Left renal pelvis (tissue), 4 donors: Measurements from ENCODE around the gene TMEM245. TPM values are rescaled to one million over a fixed set of nuclear protein-coding genes. Genes with fewer than 3 reads are reported as not detected.

Experiments used
- DNase-seq, 4 donors: peaks; one replicate each; pipeline ENCODE4 v3.0.0-alpha.2; 2013; ENCODE audit warnings: low read depth in 4 of 4, low spot score in 3 of 4
- polyA plus RNA-seq, 4 donors: library from polyadenylated mRNA; unstranded; fragments of 120-200 nt; gene quantifications; one replicate each; pipeline ENCODE4 v1.2.1, GENCODE V29; 2013; ENCODE audit not compliant: insufficient read length in 4 of 4

Gene TMEM245
- polyA plus RNA-seq: 10 to 100 TPM; 32.7 to 75.0 (median 65.4) TPM

GRCh38 chr9:109119439-109120203, at the start of gene TMEM245:
Gene TMEM245 (minus strand): TSS chr9:109119947. CDS start chr9:109119913, 34 bp downstream.
- DNase-seq: peak; percentile 92 to 98 (median 96)

- DNase-seq: no peak
These were observed 48.4 kb upstream of the TMEM245 start for GRCh38 chr9:109168170-109168569.

- no peak for DNase-seq
These were observed 48.0 kb upstream of the TMEM245 start for GRCh38 chr9:109167716-109168115.

DNA sequence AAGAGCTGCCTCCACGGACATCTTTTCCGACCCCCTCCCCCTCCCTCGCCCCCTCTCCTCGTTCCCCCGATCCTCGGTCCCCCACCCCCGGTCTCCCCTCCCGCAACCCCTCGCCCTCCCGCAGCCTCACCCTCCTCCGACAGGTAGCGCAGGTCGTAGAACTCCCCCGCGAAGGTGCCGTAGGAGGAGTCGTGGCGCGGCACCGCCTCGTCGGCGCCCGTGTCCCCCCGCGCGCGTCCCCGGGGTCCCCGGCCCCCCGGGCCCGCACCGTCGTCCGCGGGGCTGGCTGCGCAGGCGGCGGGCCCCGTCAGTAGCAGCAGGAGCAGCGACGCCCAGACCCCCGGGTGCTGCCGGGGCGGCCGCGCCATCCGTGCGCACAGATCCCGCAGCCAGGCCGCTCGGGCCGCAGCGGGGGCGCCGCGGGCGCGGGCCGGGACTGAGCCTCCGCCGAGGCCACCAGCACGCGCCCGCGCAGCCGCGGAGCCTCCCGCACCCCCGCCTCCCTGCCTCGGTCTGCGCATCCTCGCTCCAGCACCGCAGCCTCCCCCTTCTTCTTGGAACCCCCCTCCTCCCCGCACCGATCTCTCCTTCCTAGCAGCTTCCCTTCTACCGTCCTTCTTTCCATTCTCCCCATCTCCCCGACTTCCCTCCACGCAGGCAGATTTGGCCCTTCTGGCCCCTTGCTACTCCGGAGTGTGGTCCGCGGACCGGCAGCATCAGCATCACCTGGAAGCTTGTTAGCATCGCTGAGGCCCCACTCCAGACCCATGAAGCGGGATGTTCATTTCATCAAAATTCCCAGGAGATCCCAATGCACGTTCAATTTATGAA, 47.2 kb upstream of the TMEM245 start, which contains the start of gene FRRS1L:
Gene FRRS1L, minus strand, starts transcription at position 479 of the 831 bp plus-strand sequence. Its CDS starts 111 bp downstream, at position 368.
- DNase-seq: peak in 2 of 4 donors; percentile 10 to 21

DNA sequence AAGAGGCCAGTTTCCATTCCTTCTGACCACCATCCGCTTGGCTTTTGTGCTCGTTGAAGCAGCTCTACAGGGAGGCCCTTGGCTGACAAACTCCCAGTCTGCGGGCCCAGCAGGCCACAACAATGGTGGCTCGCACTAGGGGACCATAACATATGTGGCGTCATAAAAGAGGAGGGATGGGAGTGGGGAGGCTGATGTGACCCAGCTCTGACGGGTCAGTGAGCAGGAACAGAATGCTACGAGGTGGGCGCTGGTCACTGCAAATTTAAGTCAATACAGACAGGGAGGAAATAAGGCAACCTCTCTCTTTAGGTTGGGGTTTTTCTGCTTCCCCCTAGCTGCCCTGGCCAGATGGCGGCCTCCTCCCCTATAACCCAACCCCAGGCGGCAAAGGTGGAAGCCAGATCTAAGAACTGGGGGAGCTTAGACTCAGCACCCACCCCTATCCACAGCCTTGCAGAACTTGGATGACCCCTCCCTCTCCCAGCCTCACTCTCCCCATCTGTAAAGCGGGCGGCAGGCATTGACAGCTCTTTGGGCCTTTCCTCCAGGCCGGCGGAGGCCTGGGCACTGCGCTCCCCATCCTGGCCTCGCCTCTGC, 46.5 kb upstream of the TMEM245 start:
- DNase-seq: no peak

- DNase-seq: no peak
These were observed 44.3 kb upstream of the TMEM245 start for GRCh38 chr9:109164042-109164441.

DNA sequence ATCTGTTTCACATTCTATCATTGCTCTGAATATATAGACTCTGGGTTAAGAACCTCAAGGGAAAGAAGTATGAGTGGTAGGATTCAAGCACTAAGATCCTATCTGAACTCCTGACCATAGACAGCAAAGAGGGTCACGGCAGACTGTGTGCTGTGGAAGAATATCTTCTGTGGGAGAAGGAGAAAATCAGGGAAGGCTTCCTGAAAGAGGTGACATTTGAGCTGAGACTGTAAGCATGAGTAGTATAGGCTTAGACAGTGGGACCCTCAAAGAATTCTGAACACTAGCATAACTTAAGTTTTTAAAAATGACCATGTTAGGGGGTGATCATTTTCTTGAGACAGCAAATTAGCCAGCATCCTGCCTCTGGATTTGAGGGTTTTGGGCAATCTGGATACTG, 43.4 kb upstream of the TMEM245 start:
- no peak for DNase-seq

GRCh38 chr9:109162677-109163076, 42.9 kb upstream of the TMEM245 start:
- DNase-seq: no peak

GRCh38 chr9:109161471-109161870, 41.7 kb upstream of the TMEM245 start:
- no peak for DNase-seq

DNA sequence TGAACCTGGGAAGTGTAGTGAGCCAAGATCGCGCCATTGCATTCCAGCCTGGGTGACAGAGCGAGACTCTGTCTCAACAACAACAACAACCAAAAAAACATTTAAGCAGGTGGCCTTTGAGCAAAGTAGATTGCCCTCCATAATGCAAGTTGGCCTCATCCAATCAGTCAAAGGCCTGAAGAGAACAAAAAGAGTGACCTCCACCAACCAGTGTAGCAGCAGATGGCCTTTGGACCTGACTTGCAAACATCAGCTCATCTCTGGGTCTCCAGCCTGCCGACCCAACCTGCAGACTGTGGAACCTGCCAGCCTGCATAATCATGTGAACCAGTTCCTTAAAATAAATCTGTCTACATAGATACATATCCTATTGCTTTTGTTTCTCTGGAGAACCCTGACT, 39.8 kb upstream of the TMEM245 start:
- no peak for DNase-seq

DNA sequence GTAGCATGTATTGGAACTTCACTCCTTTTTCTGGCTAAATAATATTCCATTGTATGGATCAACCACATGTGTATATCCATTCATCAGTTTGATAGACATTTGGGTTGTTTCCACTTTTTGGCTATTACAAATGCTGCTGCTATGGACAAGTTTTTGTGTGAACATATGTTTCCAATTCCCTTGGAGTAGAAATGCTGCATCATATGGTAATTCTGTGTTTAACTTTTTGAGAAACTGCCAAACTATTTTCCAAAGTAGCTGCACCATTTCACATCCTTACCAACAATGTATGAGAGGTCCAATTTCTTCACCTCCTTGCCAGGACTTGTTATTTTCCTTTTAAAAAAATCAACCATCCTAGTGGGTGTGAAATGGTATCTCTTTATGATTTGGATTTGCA, 38.9 kb upstream of the TMEM245 start:
- no peak for DNase-seq

GRCh38 chr9:109156708-109157107, 37.0 kb upstream of the TMEM245 start:
- no peak for DNase-seq

DNA sequence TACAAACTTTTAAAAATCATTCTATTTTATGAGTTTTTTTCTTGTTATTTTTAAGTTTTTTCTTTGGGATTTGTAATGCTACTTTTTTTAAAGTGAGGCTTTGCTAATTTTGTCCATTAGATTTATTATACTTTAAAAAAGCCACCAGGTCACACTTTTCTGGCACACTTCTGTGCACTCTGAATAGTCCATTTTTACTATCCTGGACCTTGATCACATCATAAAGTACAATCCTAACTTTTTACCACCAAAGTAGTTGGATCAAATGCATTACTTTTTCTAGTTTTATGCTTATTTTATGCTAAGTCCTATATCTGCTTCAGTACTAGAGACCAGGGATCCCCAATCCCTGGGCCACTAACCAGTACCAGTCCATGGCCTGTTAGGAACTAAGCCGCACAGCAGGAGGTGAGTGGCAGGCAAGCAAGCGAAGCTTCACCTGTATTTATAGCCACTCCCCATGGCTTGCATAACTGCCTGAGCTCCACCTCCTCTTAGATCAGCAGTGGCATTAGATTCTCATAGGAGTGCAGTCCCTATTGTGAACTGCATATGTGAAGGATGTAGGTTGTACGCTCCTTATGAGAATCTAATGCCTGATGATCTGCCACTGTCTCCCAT, 31.3 kb upstream of the TMEM245 start:
- DNase-seq: no peak

GRCh38 chr9:109149722-109150121, 30.0 kb upstream of the TMEM245 start:
- no peak for DNase-seq

DNA sequence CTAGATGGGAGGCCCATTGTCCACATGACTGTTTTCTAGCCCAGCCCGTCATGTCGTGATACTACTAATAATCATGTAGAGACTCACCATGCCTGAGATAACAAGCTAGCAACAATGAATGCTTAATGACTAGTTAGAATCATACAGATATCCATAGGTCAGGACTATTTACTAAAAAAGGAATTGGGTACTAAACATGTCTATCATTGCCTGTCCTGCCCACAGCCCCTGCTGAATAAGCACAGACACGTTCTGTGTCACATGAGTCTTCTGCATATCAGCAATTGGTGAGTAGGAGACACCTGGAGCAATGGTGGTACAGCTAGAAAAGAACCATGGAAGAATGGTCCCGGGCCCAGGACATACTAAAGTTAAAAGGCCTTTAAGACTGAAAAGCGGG, 29.3 kb upstream of the TMEM245 start:
- no peak for DNase-seq

DNA sequence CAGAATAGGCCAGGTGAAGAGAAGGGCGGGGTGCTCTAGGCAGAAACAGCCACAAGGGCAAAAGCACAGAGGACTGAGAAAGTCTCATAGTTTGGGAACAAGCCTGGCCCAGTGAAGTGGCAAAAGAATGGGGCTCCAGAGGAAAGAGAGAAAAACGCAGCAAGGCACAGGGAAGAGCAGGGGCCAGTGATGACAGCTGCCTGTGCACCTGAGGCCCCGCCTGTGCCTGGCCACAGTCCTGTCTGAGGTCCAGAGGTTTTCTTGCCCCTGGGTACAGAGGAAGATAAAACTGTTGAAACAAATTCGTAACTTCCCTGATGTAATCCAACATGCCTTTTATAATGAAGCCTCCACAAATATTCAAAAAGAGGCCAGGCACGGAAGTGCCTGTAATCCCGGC, 25.3 kb upstream of the TMEM245 start:
- DNase-seq: no peak

GRCh38 chr9:109143881-109144562, 24.3 kb upstream of the TMEM245 start:
- no peak for DNase-seq

DNA sequence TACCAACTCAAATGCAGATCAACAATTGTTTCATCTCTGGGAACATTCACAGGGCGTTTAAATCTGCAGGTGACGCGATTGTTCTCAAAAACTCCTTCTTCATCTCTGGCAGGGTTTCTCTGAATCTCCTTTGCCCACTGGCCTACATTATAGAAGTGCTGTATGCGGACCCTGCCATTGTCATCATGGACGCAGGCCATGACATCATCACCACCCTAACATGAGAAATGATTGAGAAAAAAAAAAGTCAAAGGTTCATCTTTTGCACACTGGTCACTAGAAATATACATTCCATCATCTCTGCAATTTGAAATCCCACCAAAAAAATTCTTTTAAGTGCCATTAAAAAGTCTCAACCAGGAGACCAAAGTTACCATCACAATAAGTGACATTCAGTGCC, 21.6 kb upstream of the TMEM245 start:
- no peak for DNase-seq

DNA sequence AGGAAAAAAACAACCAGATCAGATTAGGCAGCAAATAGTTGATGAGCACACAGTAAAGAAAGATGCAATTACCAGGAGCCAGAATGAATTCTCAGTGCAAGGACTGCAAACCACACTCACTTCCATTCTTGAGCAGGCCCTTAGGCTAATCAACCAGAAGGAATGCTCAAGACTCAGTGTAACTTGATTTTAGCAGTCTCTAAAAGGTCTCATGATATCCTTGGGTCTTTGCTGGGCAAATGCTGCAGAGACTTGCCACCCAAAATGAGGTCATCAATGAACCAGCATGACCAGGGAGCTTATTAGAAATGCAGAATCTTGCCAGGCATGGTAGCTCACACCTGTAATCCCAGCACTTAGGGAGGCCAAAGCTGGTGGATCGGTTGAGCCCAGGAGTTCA, 20.1 kb upstream of the TMEM245 start:
- no peak for DNase-seq

GRCh38 chr9:109138421-109138820, 18.7 kb upstream of the TMEM245 start:
- no peak for DNase-seq
